ENCODE data around the gene EPOP. TPM values are rescaled to one million over a fixed set of nuclear protein-coding genes. Genes with fewer than 3 reads are reported as not detected.
"Not testable (repeated sequence)": the region's sequence is repeated elsewhere in the genome, so short reads cannot be mapped to it uniquely, and the experiment has no call there.

Gene EPOP
- total RNA-seq, 4 donors from 2014 or later: 1.8 to 3.2 (median 2.8) TPM

- H3K9me3 ChIP-seq: no peaks in the 10 kb centered on the region
- no peak overlapping the region for H3K4me3 ChIP-seq
- no peak overlapping the region for H3K27ac ChIP-seq
- H3K4me1 ChIP-seq: no peaks in the 10 kb centered on the region
- H3K27me3 ChIP-seq: peaks cover 0 to 49% (median 0%) of the 10 kb centered on the region in 4 donors
- intact Hi-C loops (cut with DNase I): no loop called here
- H3K36me3 ChIP-seq: no peaks in the 10 kb centered on the region
- no peak for DNase-seq
- TF ChIP-seq POLR2A (IDR thresholded peaks at IDR 0.05): no peak
- TF ChIP-seq, protein P1, sequence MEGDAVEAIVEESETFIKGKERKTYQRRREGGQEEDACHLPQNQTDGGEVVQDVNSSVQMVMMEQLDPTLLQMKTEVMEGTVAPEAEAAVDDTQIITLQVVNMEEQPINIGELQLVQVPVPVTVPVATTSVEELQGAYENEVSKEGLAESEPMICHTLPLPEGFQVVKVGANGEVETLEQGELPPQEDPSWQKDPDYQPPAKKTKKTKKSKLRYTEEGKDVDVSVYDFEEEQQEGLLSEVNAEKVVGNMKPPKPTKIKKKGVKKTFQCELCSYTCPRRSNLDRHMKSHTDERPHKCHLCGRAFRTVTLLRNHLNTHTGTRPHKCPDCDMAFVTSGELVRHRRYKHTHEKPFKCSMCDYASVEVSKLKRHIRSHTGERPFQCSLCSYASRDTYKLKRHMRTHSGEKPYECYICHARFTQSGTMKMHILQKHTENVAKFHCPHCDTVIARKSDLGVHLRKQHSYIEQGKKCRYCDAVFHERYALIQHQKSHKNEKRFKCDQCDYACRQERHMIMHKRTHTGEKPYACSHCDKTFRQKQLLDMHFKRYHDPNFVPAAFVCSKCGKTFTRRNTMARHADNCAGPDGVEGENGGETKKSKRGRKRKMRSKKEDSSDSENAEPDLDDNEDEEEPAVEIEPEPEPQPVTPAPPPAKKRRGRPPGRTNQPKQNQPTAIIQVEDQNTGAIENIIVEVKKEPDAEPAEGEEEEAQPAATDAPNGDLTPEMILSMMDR (IDR thresholded peaks at IDR 0.05): no peak
These were observed 49.3 kb downstream of the EPOP start for GRCh38 chr17:38625482-38625881.

GRCh38 chr17:38624782-38625355 lies 49.9 kb downstream of the EPOP start:
- H3K4me3 ChIP-seq; DNase-seq; H3K4me1 ChIP-seq; intact Hi-C loops (cut with DNase I); H3K27ac ChIP-seq; H3K9me3 ChIP-seq; H3K36me3 ChIP-seq: not testable (repeated sequence)
- peaks cover 0 to 54% (median 0%) of the 10 kb centered on the region in 4 donors for H3K27me3 ChIP-seq
- 66 to 72% methylated on average over 9 to 14 of the region's 14 CpGs for WGBS, 2 donors

Small RNAs within 50 kb of the gene (small RNA-seq; reads per million reads assigned to genes)
- gene MIR4726 (0 reads per million in 4 donors), gene MIR4734 (0 reads per million in 4 donors)

Other genes starting within 250 kb of the EPOP start
- gene ARHGAP23, start 246.5 kb downstream of the EPOP start, total RNA-seq: 100 to 1,000 TPM in 2 of 4 donors, 10 to 100 TPM in 2; 75.3 to 180 (median 102) TPM
- 1 to 10 TPM in 3 of 4 donors, under 1 TPM in 1; 0.09 to 1.7 (median 1.3) TPM for gene SRCIN1, start 69.0 kb downstream of the EPOP start, total RNA-seq
- gene MLLT6, start 30.3 kb upstream of the EPOP start, total RNA-seq: 10 to 100 TPM; 30.6 to 79.7 (median 35.1) TPM
- gene CISD3, start 55.4 kb upstream of the EPOP start, total RNA-seq: 1 to 10 TPM; 4.9 to 8.3 (median 7.8) TPM
- gene PCGF2, start 73.4 kb upstream of the EPOP start, total RNA-seq: 10 to 100 TPM in 1 of 4 donors, 1 to 10 TPM in 3; 2.5 to 11.8 (median 3.4) TPM
- gene PSMB3, start 77.8 kb upstream of the EPOP start, total RNA-seq: 100 to 1,000 TPM; 128 to 177 (median 145) TPM
- gene PIP4K2B, start 124.6 kb upstream of the EPOP start, total RNA-seq: 10 to 100 TPM; 14.4 to 32.6 (median 24.1) TPM
- 10 to 100 TPM in 3 of 4 donors, 1 to 10 TPM in 1; 9.4 to 25.9 (median 16.8) TPM for gene CWC25, start 150.4 kb upstream of the EPOP start, total RNA-seq
- 1,000 to 10,000 TPM in 3 of 4 donors, 100 to 1,000 TPM in 1; 998 to 2,109 (median 1,205) TPM for gene RPL23, start 178.8 kb upstream of the EPOP start, total RNA-seq
- gene LASP1, start 195.1 kb upstream of the EPOP start, total RNA-seq: 10 to 100 TPM; 44.3 to 66.0 (median 51.9) TPM